ENCODE measurements around the gene TREML1. TPM values are rescaled to one million over a fixed set of nuclear protein-coding genes. Genes with fewer than 3 reads are reported as not detected.

Gene TREML1
- total RNA-seq, 3 donors from 2014 or later, result not detected

Other genes with a start within 250 kb of the TREML1 start
- 1 to 10 TPM; 1.0 to 1.4 (median 1.4) TPM for gene UNC5CL, start 115.1 kb downstream of the TREML1 start, total RNA-seq
- not detected for gene TSPO2, start 111.9 kb downstream of the TREML1 start, total RNA-seq
- gene APOBEC2, start 101.1 kb downstream of the TREML1 start, total RNA-seq, result not detected
- 10 to 100 TPM; 28.1 to 33.2 (median 31.7) TPM for gene OARD1, start 82.0 kb downstream of the TREML1 start, total RNA-seq
- 10 to 100 TPM; 28.0 to 28.8 (median 28.6) TPM for gene NFYA, start 81.4 kb downstream of the TREML1 start, total RNA-seq
- not detected for gene TREM2, start 8.8 kb upstream of the TREML1 start, total RNA-seq
- 1 to 10 TPM in 1 of 3 donors, under 1 TPM in 2; 0.82 to 1.9 (median 0.91) TPM for gene TREML2, start 46.8 kb upstream of the TREML1 start, total RNA-seq
- not detected for gene TREML4, start 74.0 kb upstream of the TREML1 start, total RNA-seq
- not detected for gene TREM1, start 132.3 kb upstream of the TREML1 start, total RNA-seq
- not detected for gene NCR2, start 181.3 kb upstream of the TREML1 start, total RNA-seq